ENCODE results near the gene TMEM51.

The TMEM51 gene

DNA sequence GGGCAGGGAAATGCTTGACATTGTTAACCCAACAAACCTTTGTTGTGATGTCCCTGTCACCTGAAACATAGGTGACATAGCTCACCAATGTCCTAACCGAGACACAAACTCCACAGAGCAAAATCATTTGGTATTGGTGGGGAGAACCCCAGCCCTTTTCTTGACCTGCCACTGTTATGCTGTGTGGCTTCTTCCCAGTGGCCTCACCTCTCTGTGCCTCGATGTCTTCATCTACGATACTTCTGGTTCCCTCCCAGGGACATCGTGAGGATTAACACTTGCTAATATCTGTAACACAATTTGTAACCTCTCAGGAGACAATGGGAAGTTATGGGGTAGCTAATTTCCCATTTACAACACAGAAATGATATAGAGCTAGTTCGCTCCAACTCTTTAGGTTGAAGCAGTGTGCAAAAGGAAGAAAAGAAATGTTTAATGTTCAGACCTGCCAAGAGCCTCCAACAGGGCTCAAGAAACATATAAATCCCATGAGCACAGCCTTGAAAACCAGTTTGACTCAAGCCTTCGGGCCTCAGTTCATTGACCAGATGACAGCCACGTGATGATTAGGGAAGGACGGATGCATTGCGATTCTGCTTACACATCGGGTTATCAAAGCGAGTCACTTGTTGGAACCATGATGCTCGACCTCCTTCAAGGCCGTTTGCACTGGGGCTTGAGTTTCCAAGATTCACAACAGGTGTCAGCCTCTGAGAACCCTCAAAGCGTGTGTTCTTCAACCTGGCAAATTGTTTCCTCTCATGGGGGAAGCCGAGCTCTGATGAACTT, 37.8 kb upstream of the TMEM51 start:
- H3K36me3 ChIP-seq (ENCODE audit: control insufficient read depth, insufficient read depth, low read length, severe bottlenecking) = no peaks in the 10 kb centered on the region
- peaks cover 42% of the 10 kb centered on the region for H3K27me3 ChIP-seq (replicated peaks; ENCODE audit: control insufficient read depth, insufficient read depth, low read length)
- H3K4me3 ChIP-seq (ENCODE audit: low read length) = no peak overlapping the region
- H3K9ac ChIP-seq (ENCODE audit: low read length) = no peak overlapping the region
- no peaks in the 10 kb centered on the region for H3K9me3 ChIP-seq (ENCODE audit: control insufficient read depth, low read length)
- no peak for DNase-seq (ENCODE audit: low read depth)
- no peaks in the 10 kb centered on the region for H3K4me1 ChIP-seq (ENCODE audit: control insufficient read depth, insufficient read depth, low read length)

DNA sequence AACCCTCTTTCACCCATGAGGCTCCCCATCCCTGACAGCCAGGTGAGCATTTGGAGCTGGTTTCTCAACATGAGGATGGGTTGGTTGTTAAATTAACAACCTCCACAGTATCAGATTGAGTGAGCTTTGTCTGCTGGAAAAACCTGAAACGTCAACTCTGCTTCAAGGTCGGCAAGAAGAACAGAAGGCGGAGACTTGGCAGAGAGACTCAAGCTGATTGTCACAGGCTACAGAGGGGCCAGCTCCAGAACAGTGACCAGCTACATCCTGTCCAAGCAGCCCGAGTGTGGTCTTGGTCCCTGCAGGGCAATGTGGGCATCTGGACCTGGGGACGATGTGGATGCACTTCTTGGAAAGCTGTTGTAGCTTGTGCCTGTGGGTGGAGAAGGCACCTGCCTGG, 36.6 kb upstream of the TMEM51 start:
- H3K9ac ChIP-seq (ENCODE audit: low read length) = no peak overlapping the region
- no peaks in the 10 kb centered on the region for H3K9me3 ChIP-seq (ENCODE audit: control insufficient read depth, low read length)
- no peak overlapping the region for H3K4me3 ChIP-seq (ENCODE audit: low read length)
- no peak for DNase-seq (ENCODE audit: low read depth)
- H3K27me3 ChIP-seq (replicated peaks; ENCODE audit: control insufficient read depth, insufficient read depth, low read length) = peaks cover 53% of the 10 kb centered on the region
- no peaks in the 10 kb centered on the region for H3K4me1 ChIP-seq (ENCODE audit: control insufficient read depth, insufficient read depth, low read length)
- no peaks in the 10 kb centered on the region for H3K36me3 ChIP-seq (ENCODE audit: control insufficient read depth, insufficient read depth, low read length, severe bottlenecking)

DNA sequence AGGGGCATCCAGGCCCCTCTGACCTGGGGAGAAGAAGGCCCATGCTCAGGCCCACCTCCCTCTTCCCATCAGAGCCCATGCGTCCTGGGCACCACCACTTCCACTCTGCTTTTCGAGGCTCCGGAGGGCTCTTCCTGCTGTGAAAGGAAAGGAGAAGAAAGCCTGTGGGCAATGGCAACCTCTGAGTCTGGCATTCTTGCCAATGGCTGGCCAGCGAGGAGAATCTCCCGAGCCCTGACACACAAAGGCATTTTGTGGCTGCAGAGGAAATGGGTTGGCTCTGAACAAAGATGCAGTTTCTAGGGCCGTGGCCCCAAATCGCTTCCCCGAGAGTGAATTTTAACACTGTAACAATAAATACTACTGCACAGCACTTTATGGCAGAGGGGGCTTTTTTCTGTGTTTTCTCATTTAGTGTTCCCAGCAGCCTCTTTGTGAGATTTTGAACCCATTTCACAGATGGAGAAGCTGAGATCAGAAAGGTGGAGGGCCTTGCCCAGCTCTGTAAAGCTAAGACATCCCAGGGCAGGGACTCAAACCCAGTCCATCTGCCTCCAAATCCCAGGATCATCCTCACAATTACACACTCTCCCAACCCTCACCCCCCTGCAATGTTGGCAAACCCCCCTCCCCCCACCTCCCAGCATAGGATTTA, 35.7 kb upstream of the TMEM51 start:
- Histone ChIP-seq H3K27me3 (replicated peaks; ENCODE audit: control insufficient read depth, insufficient read depth, low read length) (peaks cover 62% of the 10 kb centered on the region), H3K4me1 (ENCODE audit: control insufficient read depth, insufficient read depth, low read length) (no peaks in the 10 kb centered on the region), H3K36me3 (ENCODE audit: control insufficient read depth, insufficient read depth, low read length, severe bottlenecking) (no peaks in the 10 kb centered on the region), H3K9me3 (ENCODE audit: control insufficient read depth, low read length) (no peaks in the 10 kb centered on the region), H3K4me3 (ENCODE audit: low read length) (no peak overlapping the region), H3K9ac (ENCODE audit: low read length) (no peak overlapping the region)
- DNase-seq (ENCODE audit: low read depth) = no peak

DNA sequence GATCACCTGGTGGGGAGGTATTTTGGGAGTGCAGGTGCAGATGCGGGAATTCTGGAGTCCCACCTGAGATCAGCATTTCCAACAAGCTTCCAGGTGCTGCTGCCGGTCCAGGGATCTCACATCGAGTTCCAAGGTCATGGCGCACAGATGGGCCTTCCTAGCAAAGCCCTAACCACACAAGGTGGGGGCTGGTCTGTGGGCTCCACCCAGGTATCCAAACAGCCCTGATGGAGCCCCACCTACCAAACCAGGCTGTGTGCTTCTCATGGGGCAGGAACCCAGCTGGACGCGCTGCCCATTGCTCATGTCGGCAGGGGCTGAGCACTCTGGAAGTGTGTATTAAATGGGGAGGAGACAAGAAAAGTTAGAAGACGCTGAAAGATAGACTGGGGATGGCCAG, 35.0 kb upstream of the TMEM51 start:
- peaks cover 66% of the 10 kb centered on the region for H3K27me3 ChIP-seq (replicated peaks; ENCODE audit: control insufficient read depth, insufficient read depth, low read length)
- no peak overlapping the region for H3K4me3 ChIP-seq (ENCODE audit: low read length)
- no peaks in the 10 kb centered on the region for H3K9me3 ChIP-seq (ENCODE audit: control insufficient read depth, low read length)
- no peak for DNase-seq (ENCODE audit: low read depth)
- H3K36me3 ChIP-seq (ENCODE audit: control insufficient read depth, insufficient read depth, low read length, severe bottlenecking) = no peaks in the 10 kb centered on the region
- no peak overlapping the region for H3K9ac ChIP-seq (ENCODE audit: low read length)
- no peaks in the 10 kb centered on the region for H3K4me1 ChIP-seq (ENCODE audit: control insufficient read depth, insufficient read depth, low read length)

DNA sequence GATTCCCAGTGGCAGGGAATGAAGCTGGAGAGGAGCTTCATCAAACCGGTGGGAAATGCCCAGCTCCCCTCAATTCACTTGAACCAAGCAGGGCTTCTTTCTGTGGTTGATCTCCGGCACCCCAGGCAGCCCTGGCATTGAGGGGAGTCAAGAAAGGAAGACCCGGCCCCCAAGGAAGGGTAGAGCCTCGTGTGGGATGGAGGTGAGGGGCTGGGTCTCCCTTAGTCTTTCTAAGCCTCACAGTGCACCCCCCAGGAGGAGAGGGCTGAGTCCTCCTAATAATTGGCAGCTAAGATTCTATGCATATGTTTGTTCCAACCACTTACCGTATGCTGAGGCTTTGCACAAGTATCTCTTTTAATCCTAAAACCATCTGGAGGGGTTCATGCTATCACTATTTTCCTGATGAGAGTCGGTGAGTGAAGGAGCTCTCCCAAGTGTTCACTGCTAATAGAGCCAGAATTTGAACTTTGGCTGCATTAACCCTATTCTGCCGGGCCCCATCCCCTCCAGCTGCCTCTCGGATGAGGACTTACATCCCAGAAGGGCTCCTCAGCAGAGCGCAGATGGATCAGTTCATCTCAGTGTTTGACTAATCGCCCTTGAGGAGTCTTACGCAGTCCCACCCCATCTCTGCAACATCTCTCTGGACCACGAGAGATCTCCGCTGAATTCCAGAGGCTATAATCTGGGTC, 33.1 kb upstream of the TMEM51 start:
- Histone ChIP-seq H3K4me3 (ENCODE audit: low read length) (no peak overlapping the region), H3K9ac (ENCODE audit: low read length) (no peak overlapping the region), H3K4me1 (ENCODE audit: control insufficient read depth, insufficient read depth, low read length) (no peaks in the 10 kb centered on the region), H3K9me3 (ENCODE audit: control insufficient read depth, low read length) (no peaks in the 10 kb centered on the region), H3K27me3 (replicated peaks; ENCODE audit: control insufficient read depth, insufficient read depth, low read length) (peaks cover 66% of the 10 kb centered on the region), H3K36me3 (ENCODE audit: control insufficient read depth, insufficient read depth, low read length, severe bottlenecking) (no peaks in the 10 kb centered on the region)
- DNase-seq (ENCODE audit: low read depth) = no peak

DNA sequence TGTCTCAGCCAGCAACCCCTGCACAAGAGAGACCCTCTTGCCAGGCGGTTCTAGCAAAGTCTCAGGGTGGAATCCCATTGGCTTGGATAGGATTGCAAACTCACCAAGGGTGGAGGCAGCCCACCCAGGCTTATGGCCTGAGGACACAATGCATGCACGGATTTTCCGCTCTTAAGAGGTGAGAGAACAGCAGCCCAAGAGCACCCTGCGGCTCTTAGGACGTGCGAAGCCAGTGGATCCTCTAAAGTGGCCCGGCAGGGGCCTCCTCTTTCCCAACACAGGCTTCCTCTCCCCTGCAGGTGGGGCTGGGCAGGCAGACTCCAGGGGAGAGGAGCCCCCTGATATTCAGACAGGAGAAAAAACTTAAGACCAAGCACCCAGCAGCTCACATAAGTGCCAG, 31.2 kb upstream of the TMEM51 start:
- Histone ChIP-seq H3K4me1 (ENCODE audit: control insufficient read depth, insufficient read depth, low read length) (no peaks in the 10 kb centered on the region), H3K9ac (ENCODE audit: low read length) (no peak overlapping the region), H3K4me3 (ENCODE audit: low read length) (no peak overlapping the region), H3K27me3 (replicated peaks; ENCODE audit: control insufficient read depth, insufficient read depth, low read length) (peaks cover 58% of the 10 kb centered on the region), H3K36me3 (ENCODE audit: control insufficient read depth, insufficient read depth, low read length, severe bottlenecking) (no peaks in the 10 kb centered on the region), H3K9me3 (ENCODE audit: control insufficient read depth, low read length) (no peaks in the 10 kb centered on the region)
- no peak for DNase-seq (ENCODE audit: low read depth)

DNA sequence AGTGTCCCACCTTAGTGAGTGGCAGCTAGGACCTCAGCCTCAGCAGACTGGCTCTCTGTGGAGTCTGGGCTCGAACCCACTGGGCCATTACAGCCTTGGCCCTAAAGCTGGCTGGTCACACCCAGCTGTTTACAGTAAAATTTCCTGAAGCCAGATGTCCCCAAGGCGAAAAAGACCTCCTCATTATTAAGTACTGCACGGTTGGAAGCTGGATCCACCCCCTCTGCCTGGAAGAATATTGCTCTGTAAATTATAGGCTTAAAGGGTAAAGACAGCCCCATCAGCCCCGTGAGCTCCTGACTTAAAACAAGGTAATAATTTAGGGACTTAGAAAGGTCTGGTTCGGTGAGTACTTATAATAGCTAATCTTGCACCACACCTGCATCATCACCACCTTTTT, 30.3 kb upstream of the TMEM51 start:
- Histone ChIP-seq H3K27me3 (replicated peaks; ENCODE audit: control insufficient read depth, insufficient read depth, low read length) (peaks cover 58% of the 10 kb centered on the region), H3K9me3 (ENCODE audit: control insufficient read depth, low read length) (no peaks in the 10 kb centered on the region), H3K4me1 (ENCODE audit: control insufficient read depth, insufficient read depth, low read length) (no peaks in the 10 kb centered on the region), H3K9ac (ENCODE audit: low read length) (no peak overlapping the region), H3K36me3 (ENCODE audit: control insufficient read depth, insufficient read depth, low read length, severe bottlenecking) (no peaks in the 10 kb centered on the region), H3K4me3 (ENCODE audit: low read length) (no peak overlapping the region)
- no peak for DNase-seq (ENCODE audit: low read depth)

DNA sequence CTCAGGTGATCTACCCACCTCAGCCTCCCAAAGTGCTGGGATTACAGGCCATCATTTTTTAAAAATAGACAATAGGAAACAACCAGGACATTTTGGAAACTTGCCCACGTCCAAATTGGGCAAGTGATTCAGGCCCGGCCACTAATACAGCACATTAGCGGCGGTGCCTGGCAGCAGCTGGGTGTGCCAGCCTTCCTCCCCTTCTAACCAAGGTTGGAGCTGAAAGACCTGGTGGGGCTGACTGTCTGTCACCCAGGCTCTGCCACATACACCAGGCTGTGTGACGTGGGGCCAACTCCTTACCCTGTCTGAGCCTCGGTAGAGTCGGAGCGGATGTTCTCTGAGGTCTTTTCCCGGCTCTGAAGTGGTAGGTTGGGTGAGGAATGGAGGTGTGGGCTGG, 29.6 kb upstream of the TMEM51 start:
- DNase-seq (ENCODE audit: low read depth) = no peak
- Histone ChIP-seq H3K27me3 (replicated peaks; ENCODE audit: control insufficient read depth, insufficient read depth, low read length) (peaks cover 58% of the 10 kb centered on the region), H3K4me3 (ENCODE audit: low read length) (no peak overlapping the region), H3K9ac (ENCODE audit: low read length) (no peak overlapping the region), H3K9me3 (ENCODE audit: control insufficient read depth, low read length) (no peaks in the 10 kb centered on the region), H3K36me3 (ENCODE audit: control insufficient read depth, insufficient read depth, low read length, severe bottlenecking) (no peaks in the 10 kb centered on the region), H3K4me1 (ENCODE audit: control insufficient read depth, insufficient read depth, low read length) (no peaks in the 10 kb centered on the region)

DNA sequence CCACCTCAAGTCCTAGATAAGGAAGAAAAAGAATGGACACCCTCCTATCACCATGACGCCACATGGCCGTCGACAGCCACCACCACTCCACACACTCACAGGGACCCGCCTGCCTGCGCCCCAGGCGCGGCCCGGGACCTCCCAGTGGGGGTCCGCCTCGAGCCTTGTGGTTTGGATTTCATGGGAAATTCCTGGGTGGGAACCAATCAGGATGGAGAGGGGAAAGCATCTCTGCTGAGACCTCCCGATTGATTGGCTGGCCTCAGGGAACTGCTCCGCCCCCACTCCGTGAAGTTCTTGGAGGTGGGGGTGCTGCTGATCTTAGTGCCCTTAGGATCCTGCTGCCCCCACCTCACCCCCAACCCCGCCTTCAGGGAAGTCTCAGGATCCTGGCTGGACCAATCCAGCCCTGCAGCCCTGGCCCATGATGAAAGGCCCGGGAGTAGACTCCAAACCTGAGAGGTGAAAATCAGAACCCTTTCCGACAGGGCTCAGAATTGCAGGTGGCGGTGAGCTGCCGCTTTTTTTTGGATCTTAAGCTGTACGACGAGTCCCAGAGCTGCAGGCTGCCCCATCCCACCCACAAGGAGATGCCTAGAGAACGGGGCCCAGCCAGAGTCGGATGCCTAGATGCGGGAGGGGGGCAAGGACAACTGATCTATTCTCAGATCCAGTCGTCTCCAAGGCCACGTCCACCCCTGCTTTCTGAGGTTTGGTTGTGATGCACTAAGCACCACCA, 29.0 kb upstream of the TMEM51 start:
- Histone ChIP-seq H3K4me1 (ENCODE audit: control insufficient read depth, insufficient read depth, low read length) (no peaks in the 10 kb centered on the region), H3K27me3 (replicated peaks; ENCODE audit: control insufficient read depth, insufficient read depth, low read length) (peaks cover 57% of the 10 kb centered on the region), H3K36me3 (ENCODE audit: control insufficient read depth, insufficient read depth, low read length, severe bottlenecking) (no peaks in the 10 kb centered on the region), H3K9me3 (ENCODE audit: control insufficient read depth, low read length) (peaks cover 2% of the 10 kb centered on the region), H3K9ac (ENCODE audit: low read length) (no peak overlapping the region), H3K4me3 (ENCODE audit: low read length) (no peak overlapping the region)
- DNase-seq (ENCODE audit: low read depth) = no peak

DNA sequence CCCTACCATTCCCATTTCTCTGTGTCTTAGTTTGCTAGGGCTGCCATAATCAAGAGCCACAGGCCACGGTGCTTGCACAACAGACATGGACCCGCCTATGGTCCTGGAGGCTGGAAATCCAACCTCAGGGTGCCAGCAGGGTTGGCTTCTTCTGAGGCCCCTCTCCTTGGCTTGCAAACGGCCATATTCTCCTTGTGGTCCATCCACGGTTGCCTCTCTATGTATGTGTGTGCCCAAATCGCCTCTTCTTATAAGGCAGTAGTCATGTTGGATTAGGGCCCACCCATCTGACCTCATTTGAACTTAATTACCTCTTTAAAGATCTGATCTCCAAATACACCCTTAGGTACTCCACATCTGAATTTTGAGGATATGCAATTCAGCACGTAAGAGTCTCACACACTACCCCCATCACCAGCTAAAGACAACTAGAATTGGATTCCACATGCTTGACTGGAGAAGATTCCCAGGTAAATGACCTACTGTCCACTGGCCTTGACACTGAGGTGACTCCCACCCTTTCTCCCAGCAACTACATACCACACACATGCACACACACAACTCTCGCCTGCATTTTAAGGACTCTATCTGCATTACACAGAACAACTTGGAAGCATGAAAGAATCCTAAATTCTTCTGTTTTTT, 28.3 kb upstream of the TMEM51 start:
- Histone ChIP-seq H3K9ac (ENCODE audit: low read length) (no peak overlapping the region), H3K4me1 (ENCODE audit: control insufficient read depth, insufficient read depth, low read length) (no peaks in the 10 kb centered on the region), H3K36me3 (ENCODE audit: control insufficient read depth, insufficient read depth, low read length, severe bottlenecking) (no peaks in the 10 kb centered on the region), H3K9me3 (ENCODE audit: control insufficient read depth, low read length) (peaks cover 9% of the 10 kb centered on the region), H3K27me3 (replicated peaks; ENCODE audit: control insufficient read depth, insufficient read depth, low read length) (peaks cover 56% of the 10 kb centered on the region), H3K4me3 (ENCODE audit: low read length) (no peak overlapping the region)
- no peak for DNase-seq (ENCODE audit: low read depth)
